Measurements from ENCODE around the gene SEC16B. TPM values are rescaled to one million over a fixed set of nuclear protein-coding genes. Genes with fewer than 3 reads are reported as not detected.
A peak's percentile ranks its signal among the peaks of the same experiment; 100 is the strongest.

SEC16B gene
- total RNA-seq, 4 donors from 2014 or later: 1.8 to 5.5 (median 3.5) TPM

- TF ChIP-seq CTCF (IDR thresholded peaks at IDR 0.05): peak in 3 of 4 experiments; percentile 59 to 86 (median 62)
- TF ChIP-seq POLR2A (IDR thresholded peaks at IDR 0.05): no peak
- Histone ChIP-seq H3K36me3 (peaks cover 0 to 51% of the 10 kb centered on the region in 2 donors), H3K27me3 (no peaks in the 10 kb centered on the region), H3K4me1 (peaks cover 0 to 12% (median 0%) of the 10 kb centered on the region in 3 donors), H3K4me3 (no peak overlapping the region), H3K9me3 (no peaks in the 10 kb centered on the region), H3K27ac (no peak overlapping the region)
- 52 to 58% methylated on average over 4 to 6 of the region's 12 CpGs for WGBS, 2 donors (ENCODE audit: low coverage in 1 of 2)
- peak; percentile 17 for ATAC-seq
Measured at GRCh38 chr1:177945943-177946650, 23.8 kb downstream of the SEC16B start.

GRCh38 chr1:177944016-177944949 is 25.6 kb downstream of the SEC16B start:
- no peak for TF ChIP-seq POLR2A (IDR thresholded peaks at IDR 0.05)
- no peak for TF ChIP-seq EP300 (IDR thresholded peaks at IDR 0.05)
- TF ChIP-seq CTCF (IDR thresholded peaks at IDR 0.05): no peak
- no peak for TF ChIP-seq POLR2AphosphoS5 (IDR thresholded peaks at IDR 0.05)
- Histone ChIP-seq H3K36me3 (peaks cover 0 to 68% of the 10 kb centered on the region in 2 donors), H3K4me1 (peaks cover 0 to 12% (median 0%) of the 10 kb centered on the region in 3 donors), H3K9me3 (no peaks in the 10 kb centered on the region), H3K27ac (no peak overlapping the region), H3K27me3 (no peaks in the 10 kb centered on the region), H3K4me3 (no peak overlapping the region)
- ATAC-seq: peak; percentile 44
- 47 to 62% methylated on average over 13 to 17 of the region's 20 CpGs for WGBS, 2 donors (ENCODE audit: low coverage in 1 of 2)

- Histone ChIP-seq H3K9me3 (no peaks in the 10 kb centered on the region), H3K4me1 (peaks cover 0 to 12% (median 0%) of the 10 kb centered on the region in 3 donors), H3K4me3 (no peak overlapping the region), H3K27ac (no peak overlapping the region), H3K27me3 (no peaks in the 10 kb centered on the region), H3K36me3 (peaks cover 0 to 80% of the 10 kb centered on the region in 2 donors)
- 87 to 88% methylated on average over 3 to 5 of the region's 5 CpGs for WGBS, 2 donors (ENCODE audit: low coverage in 1 of 2)
- TF ChIP-seq POLR2A (IDR thresholded peaks at IDR 0.05): no peak
- no peak for TF ChIP-seq EP300 (IDR thresholded peaks at IDR 0.05)
- no peak for TF ChIP-seq POLR2AphosphoS5 (IDR thresholded peaks at IDR 0.05)
- TF ChIP-seq CTCF (IDR thresholded peaks at IDR 0.05): no peak
- no peak for ATAC-seq
Measured at GRCh38 chr1:177941976-177942375, 27.9 kb downstream of the SEC16B start.

GRCh38 chr1:177940682-177941081 is 29.2 kb downstream of the SEC16B start:
- no peaks in the 10 kb centered on the region for H3K9me3 ChIP-seq
- H3K36me3 ChIP-seq: peaks cover 0 to 83% of the 10 kb centered on the region in 2 donors
- no peak for ATAC-seq
- TF ChIP-seq POLR2A (IDR thresholded peaks at IDR 0.05) (no peak), POLR2AphosphoS5 (IDR thresholded peaks at IDR 0.05) (no peak), CTCF (IDR thresholded peaks at IDR 0.05) (no peak), EP300 (IDR thresholded peaks at IDR 0.05) (no peak)
- H3K4me1 ChIP-seq: peaks cover 0 to 10% (median 0%) of the 10 kb centered on the region in 3 donors
- H3K27ac ChIP-seq: no peak overlapping the region
- no peak overlapping the region for H3K4me3 ChIP-seq
- H3K27me3 ChIP-seq: no peaks in the 10 kb centered on the region
- 78 to 84% methylated on average over 2 to 3 of the region's 3 CpGs for WGBS, 2 donors (ENCODE audit: low coverage in 1 of 2)

All from gastroesophageal sphincter (tissue), 4 donors.